Activated CD4-positive, alpha-beta memory T cell treated with anti-CD3 and anti-CD28 coated beads for 36 hours (primary cell): ENCODE results near the gene SEMA6C. TPM values are rescaled to one million over a fixed set of nuclear protein-coding genes. Genes with fewer than 3 reads are reported as not detected.

Source experiments
- CTCF ChIA-PET: fragments of 350-600 bp; sonication (Branson Sonifier 250); formaldehyde crosslinking; loops from one replicate; lab custom pipeline; 2021; ENCODE audit warnings: antibody characterized with exemption, inconsistent platforms; lab: Charles Lee
- POLR2A ChIA-PET: fragments of 350-600 bp; sonication (Branson Sonifier 250); formaldehyde crosslinking; loops from one replicate; lab custom pipeline; 2021; ENCODE audit warnings: antibody characterized with exemption; lab: Charles Lee
- DNase-seq: peaks from one replicate; pipeline ENCODE4 v3.0.0-alpha.2; 2020
- H3K27ac Mint-ChIP-seq: one replicate; pipeline ENCODE4 v1.8.0; 2021; ENCODE audit warnings: mixed read lengths
- H3K27me3 Mint-ChIP-seq: one replicate; pipeline ENCODE4 v1.8.0; 2021; ENCODE audit warnings: mixed read lengths
- H3K36me3 Mint-ChIP-seq: one replicate; pipeline ENCODE4 v1.8.0; 2021; ENCODE audit warnings: mixed read lengths
- H3K4me1 Mint-ChIP-seq: one replicate; pipeline ENCODE4 v1.8.0; 2021; ENCODE audit warnings: low read depth, mixed read lengths
- H3K4me3 Mint-ChIP-seq: one replicate; pipeline ENCODE4 v1.8.0; 2021; ENCODE audit warnings: mild to moderate bottlenecking, mixed read lengths
- H3K9me3 Mint-ChIP-seq: one replicate; pipeline ENCODE4 v1.8.0; 2021; ENCODE audit warnings: mixed read lengths
- intact Hi-C: fragments of 100-400 bp; cut with micrococcal nuclease; formaldehyde crosslinking; loops from one replicate; pipeline ENCODE4 v1.15.1; 2023
- total RNA-seq, 2 experiments: library from RNA; stranded (reverse); gene quantifications; one replicate each; pipeline ENCODE4 v1.2.3, GENCODE V29; 2021

SEMA6C gene
- total RNA-seq, 2 experiments from 2014 or later = 1.9 to 2.5 TPM

DNA sequence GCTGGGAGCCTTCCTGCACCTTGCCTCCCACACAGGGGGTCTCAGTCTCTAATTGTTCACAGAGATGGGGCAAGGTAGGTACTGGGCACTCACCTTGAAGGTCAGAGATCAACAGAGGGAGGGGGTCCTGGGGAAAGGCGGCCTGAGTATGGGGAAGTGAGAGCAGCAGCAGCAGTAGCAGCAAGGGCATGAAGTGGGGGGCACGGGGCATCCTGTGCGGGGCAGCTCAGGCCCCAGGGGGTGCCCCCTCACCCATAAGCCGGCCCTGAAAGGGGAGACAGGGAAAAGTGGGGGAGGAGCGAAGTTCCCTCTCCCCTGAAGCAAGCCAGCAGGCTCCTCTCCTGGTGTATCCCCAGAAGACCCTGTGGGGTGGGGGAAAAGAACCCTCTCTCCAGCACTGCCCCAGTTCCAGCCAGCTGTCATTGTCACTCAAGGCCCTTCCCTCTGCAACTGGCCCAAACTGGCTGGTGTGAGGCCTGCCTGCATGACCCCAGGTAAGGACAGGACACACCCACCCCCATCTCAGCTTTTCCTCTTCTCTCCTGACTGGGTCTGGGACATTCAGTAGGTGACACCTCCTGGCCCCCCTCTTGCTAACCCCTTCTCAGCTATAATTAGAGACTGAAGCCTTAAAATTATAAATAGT, 3.9 kb downstream of the SEMA6C start:
- ChIA-PET POLR2A (interaction anchor here (0.6 kb wide), 1 partner anchor 313 kb away, joined by 4 read pairs; no protein-coding TSS in a partner anchor), CTCF (interaction anchor here (0.6 to 2.8 kb wide), 5 partner anchors 13 to 118 kb away, joined by 3 to 16 read pairs (median 5); partner anchors contain the start of gene TNFAIP8L2)
- Mint-ChIP-seq H3K36me3 (no peaks in the 10 kb centered on the region), H3K9me3 (no peaks in the 10 kb centered on the region), H3K27ac (no peak overlapping the region), H3K4me3 (no peak overlapping the region), H3K4me1 (peaks cover 6% of the 10 kb centered on the region), H3K27me3 (no peaks in the 10 kb centered on the region)
- intact Hi-C loops = no loop called here
- no peak for DNase-seq

DNA sequence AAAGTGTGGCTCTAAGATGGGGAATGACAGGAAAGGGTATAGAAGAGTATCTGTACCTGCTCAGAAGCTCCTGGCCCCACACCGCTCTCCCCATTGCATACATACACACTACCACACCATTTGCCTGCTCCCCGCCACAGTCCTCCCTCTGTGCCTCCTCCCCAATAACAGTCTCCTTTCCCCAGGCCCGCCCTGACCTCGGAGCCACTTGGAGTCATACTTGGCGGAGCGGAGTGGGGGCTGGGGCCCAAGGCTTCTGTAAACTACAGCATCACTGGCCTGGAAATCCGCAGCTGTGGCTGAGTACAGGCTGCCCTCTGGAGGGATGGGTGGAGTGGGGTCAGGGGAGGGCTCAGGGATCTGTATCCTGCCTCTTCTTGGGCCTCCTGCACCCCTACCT, 8.6 kb downstream of the SEMA6C start:
- no peak for DNase-seq
- Mint-ChIP-seq H3K27me3 (no peaks in the 10 kb centered on the region), H3K27ac (no peak overlapping the region), H3K4me1 (no peaks in the 10 kb centered on the region), H3K36me3 (no peaks in the 10 kb centered on the region), H3K4me3 (no peak overlapping the region), H3K9me3 (no peaks in the 10 kb centered on the region)
- intact Hi-C loops = no loop called here
- POLR2A ChIA-PET = no interaction called here
- CTCF ChIA-PET = interaction anchor here (1.0 kb wide), 1 partner anchor 38 kb away, joined by 4 read pairs; no protein-coding TSS in a partner anchor

GRCh38 chr1:151135433-151136385, 10.7 kb downstream of the SEMA6C start:
- CTCF ChIA-PET = interaction anchor here (0.9 to 1.4 kb wide), 4 partner anchors 22 to 111 kb away, joined by 5 to 8 read pairs (median 6); partner anchors contain the start of gene TNFAIP8L2
- no peak for DNase-seq
- POLR2A ChIA-PET = no interaction called here
- no peaks in the 10 kb centered on the region for H3K9me3 Mint-ChIP-seq
- intact Hi-C loops = no loop called here
- no peak overlapping the region for H3K4me3 Mint-ChIP-seq
- H3K27me3 Mint-ChIP-seq = peaks cover 4% of the 10 kb centered on the region
- H3K27ac Mint-ChIP-seq = no peak overlapping the region
- no peaks in the 10 kb centered on the region for H3K36me3 Mint-ChIP-seq
- peaks cover 10% of the 10 kb centered on the region for H3K4me1 Mint-ChIP-seq

DNA sequence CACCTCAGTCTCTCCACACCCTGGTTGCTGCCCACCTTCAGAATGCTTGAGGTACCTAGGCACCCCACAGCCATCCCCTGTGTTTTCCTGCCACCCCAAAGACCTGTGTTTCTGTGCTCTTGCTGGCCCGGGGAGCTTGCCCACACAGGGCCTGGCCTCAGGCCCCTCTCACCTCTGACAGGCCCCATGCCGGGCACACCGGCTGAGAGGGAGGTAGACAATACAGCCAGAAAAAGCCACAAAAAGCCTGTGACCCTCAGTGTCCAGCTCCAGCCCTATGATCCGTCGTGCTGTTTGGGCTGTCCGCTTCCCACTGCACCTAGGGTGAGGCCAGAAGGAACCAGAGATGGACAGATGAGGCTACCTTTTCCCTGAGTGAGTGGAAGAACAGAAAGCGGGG, 11.4 kb downstream of the SEMA6C start:
- no peak overlapping the region for H3K27ac Mint-ChIP-seq
- no peak overlapping the region for H3K4me3 Mint-ChIP-seq

GRCh38 chr1:151134396-151134795, 12.0 kb downstream of the SEMA6C start:
- Mint-ChIP-seq H3K4me3 (no peak overlapping the region), H3K27ac (no peak overlapping the region), H3K36me3 (no peaks in the 10 kb centered on the region), H3K27me3 (peaks cover 4% of the 10 kb centered on the region), H3K9me3 (no peaks in the 10 kb centered on the region), H3K4me1 (peaks cover 13% of the 10 kb centered on the region)
- intact Hi-C loops = no loop called here
- POLR2A ChIA-PET = no interaction called here
- CTCF ChIA-PET = interaction anchor here (1.4 kb wide), 1 partner anchor 34 kb away, joined by 8 read pairs; no protein-coding TSS in a partner anchor
- DNase-seq = no peak

More for the DNA sequence above, 11.4 kb downstream of the SEMA6C start:
- CTCF ChIA-PET = interaction anchor here (0.6 to 1.4 kb wide), 4 partner anchors 22 to 644 kb away, joined by 5 to 8 read pairs (median 7); partner anchors contain the start of gene TNFAIP8L2
- H3K4me1 Mint-ChIP-seq = peaks cover 13% of the 10 kb centered on the region
- POLR2A ChIA-PET = no interaction called here
- intact Hi-C loops = no loop called here
- no peaks in the 10 kb centered on the region for H3K36me3 Mint-ChIP-seq
- H3K27me3 Mint-ChIP-seq = peaks cover 4% of the 10 kb centered on the region
- no peak for DNase-seq
- H3K9me3 Mint-ChIP-seq = no peaks in the 10 kb centered on the region

- intact Hi-C loops = no loop called here
- Mint-ChIP-seq H3K4me1 (peaks cover 13% of the 10 kb centered on the region), H3K27ac (no peak overlapping the region), H3K27me3 (peaks cover 4% of the 10 kb centered on the region), H3K36me3 (no peaks in the 10 kb centered on the region), H3K9me3 (no peaks in the 10 kb centered on the region), H3K4me3 (no peak overlapping the region)
- no peak for DNase-seq
- POLR2A ChIA-PET = no interaction called here
- CTCF ChIA-PET = no interaction called here
Observed at GRCh38 chr1:151133018-151133806, 13.2 kb downstream of the SEMA6C start.

GRCh38 chr1:151132335-151133017, 14.0 kb downstream of the SEMA6C start:
- CTCF ChIA-PET = interaction anchor here (1.2 to 2.4 kb wide), 2 partner anchors 24 to 108 kb away, joined by 3 to 15 read pairs; partner anchors contain the start of gene TNFAIP8L2

GRCh38 chr1:151131701-151132334, 14.6 kb downstream of the SEMA6C start:
- H3K4me1 Mint-ChIP-seq = peaks cover 13% of the 10 kb centered on the region
- DNase-seq = no peak
- peaks cover 4% of the 10 kb centered on the region for H3K27me3 Mint-ChIP-seq
- no peaks in the 10 kb centered on the region for H3K9me3 Mint-ChIP-seq
- intact Hi-C loops = no loop called here
- ChIA-PET POLR2A (interaction anchor here (0.7 to 1.6 kb wide), 4 partner anchors 9 to 58 kb away, joined by 3 to 7 read pairs (median 4); partner anchors contain the start of genes SEMA6C, TNFAIP8L2 and VPS72), CTCF (interaction anchor here (0.8 to 2.8 kb wide), 7 partner anchors 13 to 107 kb away, joined by 3 to 15 read pairs (median 4); partner anchors contain the start of genes C1orf56 and TNFAIP8L2)
- H3K27ac Mint-ChIP-seq = no peak overlapping the region
- H3K36me3 Mint-ChIP-seq = no peaks in the 10 kb centered on the region
- peak overlapping the region; percentile 72 for H3K4me3 Mint-ChIP-seq

More at GRCh38 chr1:151132335-151133017, 14.0 kb downstream of the SEMA6C start:
- POLR2A ChIA-PET = no interaction called here
- DNase-seq = no peak
- intact Hi-C loops = no loop called here
- H3K27ac Mint-ChIP-seq = no peak overlapping the region
- peaks cover 13% of the 10 kb centered on the region for H3K4me1 Mint-ChIP-seq
- H3K36me3 Mint-ChIP-seq = no peaks in the 10 kb centered on the region
- peaks cover 4% of the 10 kb centered on the region for H3K27me3 Mint-ChIP-seq
- no peaks in the 10 kb centered on the region for H3K9me3 Mint-ChIP-seq
- H3K4me3 Mint-ChIP-seq = no peak overlapping the region

- DNase-seq = peak; percentile 90
- no peak overlapping the region for H3K27ac Mint-ChIP-seq
- CTCF ChIA-PET = interaction anchor here (0.8 to 2.8 kb wide), 6 partner anchors 12 to 83 kb away, joined by 3 to 15 read pairs (median 4); partner anchors contain the start of genes C1orf56 and TNFAIP8L2
Observed at GRCh38 chr1:151130987-151131586, 15.3 kb downstream of the SEMA6C start.

DNA sequence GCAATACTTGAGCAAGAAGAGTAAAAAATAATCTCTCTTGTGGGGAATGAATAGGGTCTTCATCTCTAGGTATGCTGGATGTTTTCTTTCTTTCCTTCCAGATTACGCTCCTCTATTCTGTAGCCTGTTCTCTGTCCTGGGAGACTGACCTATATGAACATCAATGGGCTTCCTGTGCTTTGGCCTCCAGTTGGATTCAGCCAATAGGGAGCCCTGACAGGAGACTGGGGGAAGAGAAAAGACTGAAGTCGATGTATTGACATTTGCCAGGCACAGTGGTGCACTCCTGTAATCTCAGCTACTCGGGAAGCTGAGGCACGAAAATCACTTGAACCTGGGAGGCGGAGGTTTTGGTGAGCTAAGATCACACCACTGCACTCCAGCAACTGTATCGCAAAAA, 17.6 kb downstream of the SEMA6C start:
- H3K27ac Mint-ChIP-seq = no peak overlapping the region
- CTCF ChIA-PET = no interaction called here
- H3K4me3 Mint-ChIP-seq = no peak overlapping the region
- intact Hi-C loops = no loop called here
- POLR2A ChIA-PET = interaction anchor here (0.6 kb wide), 1 partner anchor 765 kb away, joined by 4 read pairs; the partner anchor contains the start of gene RPRD2
- peaks cover 4% of the 10 kb centered on the region for H3K27me3 Mint-ChIP-seq
- no peaks in the 10 kb centered on the region for H3K9me3 Mint-ChIP-seq
- peaks cover 4% of the 10 kb centered on the region for H3K36me3 Mint-ChIP-seq
- H3K4me1 Mint-ChIP-seq = peaks cover 15% of the 10 kb centered on the region
- DNase-seq = no peak

More at GRCh38 chr1:151130987-151131586, 15.3 kb downstream of the SEMA6C start:
- peak overlapping the region; percentile 72 for H3K4me3 Mint-ChIP-seq
- peaks cover 13% of the 10 kb centered on the region for H3K4me1 Mint-ChIP-seq
- no peaks in the 10 kb centered on the region for H3K36me3 Mint-ChIP-seq
- no peaks in the 10 kb centered on the region for H3K9me3 Mint-ChIP-seq
- POLR2A ChIA-PET = interaction anchor here (0.7 to 1.6 kb wide), 4 partner anchors 10 to 58 kb away, joined by 3 to 7 read pairs (median 4); partner anchors contain the start of genes SEMA6C, TNFAIP8L2 and VPS72
- intact Hi-C loops = no loop called here
- peaks cover 4% of the 10 kb centered on the region for H3K27me3 Mint-ChIP-seq
